ENCODE data around the gene CCDC69.
A peak's percentile ranks its signal among the peaks of the same experiment; 100 is the strongest.
"Not testable (repeated sequence)": the region's sequence is repeated elsewhere in the genome, so short reads cannot be mapped to it uniquely, and the experiment has no call there.

The CCDC69 gene

DNA sequence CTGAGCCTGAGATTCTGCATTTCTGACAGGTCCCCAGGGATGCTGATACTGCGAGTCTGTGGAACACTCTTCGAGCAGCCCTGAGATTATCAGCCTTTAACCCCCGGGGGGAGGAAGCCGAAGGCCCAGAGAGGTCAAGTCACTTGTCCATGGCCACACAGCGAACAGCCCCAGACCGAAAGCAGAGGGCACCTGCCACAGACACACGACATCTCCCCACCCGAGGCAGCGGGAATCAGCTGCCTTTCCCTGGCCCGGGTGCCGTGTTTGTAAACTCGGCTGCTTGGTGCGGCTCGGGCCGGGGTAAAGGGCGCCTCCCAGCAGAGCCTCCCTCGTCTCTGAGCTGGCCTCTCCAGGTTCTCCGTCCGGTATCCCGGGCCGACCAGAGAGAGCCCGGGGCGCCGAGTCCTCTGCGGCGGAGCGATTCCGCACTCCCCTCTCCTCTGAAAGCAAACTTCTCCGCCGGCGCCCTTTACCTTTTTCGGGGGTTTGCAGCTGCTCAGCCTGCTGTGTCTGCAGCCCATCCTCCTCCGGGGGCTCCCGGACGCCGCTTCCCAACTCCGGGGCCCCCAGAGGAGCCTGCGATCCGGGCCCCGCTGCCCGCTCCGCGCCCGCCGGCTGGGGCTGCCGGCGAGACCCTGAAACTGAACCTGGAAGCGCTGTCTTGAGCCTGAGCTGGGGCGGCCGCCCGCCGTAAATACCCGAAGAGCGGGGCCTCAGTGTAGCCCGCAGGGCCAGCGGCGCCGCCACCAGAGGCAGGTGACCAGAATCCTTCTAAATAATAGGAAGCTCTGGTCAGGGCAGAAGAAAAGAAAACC is at the start of gene CCDC69:
TSS of gene CCDC69 (minus strand) at position 646 of the 818 bp plus-strand sequence. CDS start at position 524, 122 bp downstream.
- peak; percentile 41 to 81 (median 68) for DNase-seq
- intact Hi-C loops (cut with DNase I) = no loop called here

DNA sequence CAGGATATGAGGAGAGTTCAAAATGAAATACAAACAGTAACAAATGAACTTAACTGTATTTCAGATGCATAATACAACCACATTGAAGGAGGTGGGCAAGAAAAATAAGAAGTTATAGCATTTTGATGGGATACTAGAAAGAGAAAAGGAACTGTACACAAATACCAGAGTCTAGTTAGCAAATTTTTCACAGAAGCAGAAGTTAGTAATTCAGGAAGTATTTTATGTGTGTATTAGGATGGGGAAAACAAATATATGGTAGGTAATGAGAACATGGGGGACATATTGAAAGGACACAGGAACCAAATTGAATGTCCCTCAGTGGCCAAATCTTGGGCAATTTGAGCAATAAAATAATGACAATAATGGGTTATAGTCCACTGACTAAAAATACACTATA is 47.4 kb upstream of the CCDC69 start:
- DNase-seq = no peak
- intact Hi-C loops (cut with DNase I) = no loop called here

- intact Hi-C loops (cut with DNase I) = no loop called here
- no peak for DNase-seq
Measured at GRCh38 chr5:151270599-151270998, 46.7 kb upstream of the CCDC69 start.

GRCh38 chr5:151267491-151268260 is 43.8 kb upstream of the CCDC69 start:
- no peak for DNase-seq
- intact Hi-C loops (cut with DNase I) = no loop called here

DNA sequence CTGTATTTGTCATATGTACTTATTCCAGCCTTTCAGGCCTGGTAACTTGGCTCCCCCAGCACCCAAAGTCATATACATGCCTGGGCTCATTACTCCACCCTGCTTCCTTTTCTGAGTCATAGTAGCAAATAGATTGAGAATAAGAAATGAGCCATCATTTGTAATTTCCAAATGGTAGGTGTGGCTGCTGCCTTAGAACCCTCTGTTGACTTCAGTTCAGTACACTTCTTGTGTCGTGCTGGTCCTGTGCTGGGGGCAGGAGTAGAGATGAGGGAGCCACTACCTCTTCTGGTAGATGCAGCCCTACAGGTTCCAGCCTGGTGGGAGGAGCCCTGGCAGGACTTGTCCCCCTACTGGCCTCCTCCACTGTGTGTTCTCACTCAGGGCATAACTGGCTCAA is 40.2 kb upstream of the CCDC69 start:
- intact Hi-C loops (cut with DNase I) = no loop called here
- no peak for DNase-seq

DNA sequence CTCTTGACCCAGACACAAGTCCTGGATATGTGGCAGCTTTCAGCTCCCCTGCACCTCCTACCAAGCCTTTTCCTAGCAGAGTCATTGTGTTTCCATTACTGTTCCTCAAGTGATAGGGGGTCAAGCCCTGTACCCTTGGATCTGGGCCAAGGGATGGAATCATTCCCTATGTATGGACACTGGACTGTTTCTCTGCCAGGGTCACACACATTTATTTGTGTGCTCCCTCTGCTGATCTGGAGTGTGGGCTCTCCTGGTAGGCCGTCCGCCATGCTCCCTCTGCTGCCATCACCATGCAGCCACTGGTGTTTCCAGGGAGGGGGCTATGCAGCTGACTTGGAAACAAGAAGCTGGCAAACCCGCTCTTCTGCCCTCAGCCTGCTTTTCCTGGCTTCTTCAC is 38.6 kb upstream of the CCDC69 start:
- intact Hi-C loops (cut with DNase I) = no loop called here
- no peak for DNase-seq

GRCh38 chr5:151259931-151260330 is 36.0 kb upstream of the CCDC69 start:
- intact Hi-C loops (cut with DNase I) = no loop called here
- DNase-seq = no peak

GRCh38 chr5:151258816-151259215 is 34.9 kb upstream of the CCDC69 start:
- intact Hi-C loops (cut with DNase I) = no loop called here
- no peak for DNase-seq

GRCh38 chr5:151258201-151258611 is 34.3 kb upstream of the CCDC69 start:
- DNase-seq = no peak
- intact Hi-C loops (cut with DNase I) = no loop called here

GRCh38 chr5:151257731-151258181 is 33.9 kb upstream of the CCDC69 start:
- intact Hi-C loops (cut with DNase I) = no loop called here
- peak in 5 of 42 donors; percentile 11 to 38 (median 25) for DNase-seq

DNA sequence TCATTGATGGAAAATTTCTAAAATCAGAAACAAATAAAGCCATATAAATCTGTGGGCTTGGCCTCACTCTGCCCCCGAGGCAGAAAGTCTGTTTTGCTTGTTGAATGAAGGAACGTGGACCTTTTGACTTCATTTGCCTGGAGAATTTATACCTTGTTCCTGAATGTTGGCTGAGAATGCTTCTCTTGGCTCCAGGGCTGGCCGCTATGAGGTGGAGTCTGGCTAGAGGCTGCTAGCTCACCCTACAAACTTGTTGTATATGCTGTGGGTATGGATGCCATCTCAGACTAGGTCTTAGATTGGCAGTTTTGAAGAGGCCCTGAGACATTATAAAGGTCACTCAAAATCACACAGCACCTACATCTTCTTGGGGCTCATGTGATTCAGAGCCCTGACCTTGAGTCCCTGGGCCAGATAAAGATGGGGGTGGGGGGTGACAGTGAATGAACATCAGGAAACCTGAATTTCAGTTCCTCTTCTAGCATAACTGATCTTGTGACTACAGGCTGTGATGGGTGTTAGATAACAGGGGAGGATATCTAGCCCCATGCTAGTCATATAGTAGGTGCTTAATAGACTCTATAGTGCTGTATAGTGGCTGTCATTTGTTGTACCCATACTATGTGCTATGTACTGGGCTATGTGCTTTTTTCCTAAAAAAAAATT is 31.9 kb upstream of the CCDC69 start:
- DNase-seq = no peak
- intact Hi-C loops (cut with DNase I) = no loop called here

GRCh38 chr5:151254990-151255389 is 31.1 kb upstream of the CCDC69 start:
- intact Hi-C loops (cut with DNase I); DNase-seq: not testable (repeated sequence)

DNA sequence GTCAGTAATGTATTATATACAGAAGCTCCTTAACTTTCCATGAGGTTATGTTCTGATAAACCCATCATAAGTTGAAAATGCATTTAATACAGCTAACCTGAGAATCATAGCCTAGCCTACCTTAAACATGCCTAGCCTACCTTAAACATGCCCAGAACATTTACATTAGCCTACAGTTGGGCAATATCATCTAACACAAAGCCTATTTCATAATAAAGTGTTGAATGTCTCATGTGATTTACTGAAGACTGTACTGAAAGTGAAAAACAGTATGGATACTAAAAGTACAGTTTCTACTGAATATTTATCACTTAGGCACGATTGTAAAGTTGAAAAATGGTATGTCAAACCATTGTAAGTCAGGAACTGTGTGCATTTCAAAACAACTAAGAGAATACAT is 30.7 kb upstream of the CCDC69 start:
- intact Hi-C loops (cut with DNase I) = no loop called here
- DNase-seq = no peak

DNA sequence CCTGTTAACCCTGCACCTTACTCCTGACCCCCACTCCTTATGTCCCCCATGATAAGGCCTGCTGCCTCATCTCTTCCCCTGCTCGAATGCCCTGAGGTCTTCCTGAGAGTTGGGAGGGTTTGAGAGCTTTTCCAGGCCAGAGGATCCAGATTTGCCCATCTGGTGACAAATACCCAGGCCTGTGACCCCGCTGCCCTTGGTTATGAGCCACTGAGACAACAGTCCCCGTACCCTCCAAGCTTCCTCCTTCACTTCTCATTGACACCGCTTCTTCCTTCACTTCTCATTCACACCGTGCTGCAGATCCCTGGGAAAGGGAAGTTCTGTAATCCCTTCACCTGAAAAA is 29.7 kb upstream of the CCDC69 start:
- peak in 3 of 42 donors; percentile 13 to 23 (median 14) for DNase-seq
- intact Hi-C loops (cut with DNase I) = no loop called here

DNA sequence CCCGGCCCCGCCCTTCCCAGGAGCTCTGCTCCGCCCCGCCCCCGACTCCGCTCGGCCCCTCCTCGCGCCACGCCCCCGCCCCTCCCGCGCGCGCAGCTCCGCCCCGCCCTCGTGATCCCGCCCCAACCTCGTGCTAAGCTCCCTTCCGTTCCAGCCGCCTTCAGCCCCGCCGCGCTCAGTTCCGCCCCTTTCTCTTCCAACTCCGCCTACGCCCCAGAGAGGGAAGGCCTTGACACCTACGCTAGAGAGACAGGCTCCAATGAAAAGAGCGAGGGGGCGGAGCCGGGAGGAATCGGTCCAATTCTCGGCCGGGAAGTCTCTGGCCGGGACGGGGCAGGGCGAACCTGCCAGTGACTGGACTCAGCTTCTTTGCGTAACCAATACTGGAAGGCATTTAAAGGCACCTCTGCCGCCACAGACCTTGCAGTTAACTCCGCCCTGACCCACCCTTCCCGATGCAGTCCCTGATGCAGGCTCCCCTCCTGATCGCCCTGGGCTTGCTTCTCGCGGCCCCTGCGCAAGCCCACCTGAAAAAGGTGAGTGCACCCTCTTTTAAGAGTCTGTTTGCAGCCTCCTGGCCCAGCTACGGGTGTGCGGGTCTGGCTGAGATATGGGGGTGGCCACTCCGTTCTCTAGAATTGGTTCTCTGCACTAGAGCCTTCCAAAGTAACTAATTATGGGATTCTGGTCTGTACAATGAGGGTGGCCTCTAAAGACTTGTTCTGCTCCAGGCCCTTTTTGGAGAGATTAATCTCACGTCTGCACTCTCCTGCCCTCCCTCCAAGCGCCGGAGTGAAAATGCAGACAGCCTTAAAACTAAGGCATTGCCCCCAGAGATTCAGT is 29.1 kb upstream of the CCDC69 start, which contains the start of gene GM2A:
TSS of gene GM2A (plus strand) at position 424 of the 843 bp plus-strand sequence. CDS start at position 456, 32 bp downstream.
- DNase-seq = peak; percentile 96 to 100 (median 99)
- intact Hi-C loops (cut with DNase I) = no loop called here

GRCh38 chr5:151251621-151252020 is 27.7 kb upstream of the CCDC69 start:
- intact Hi-C loops (cut with DNase I) = no loop called here
- DNase-seq = no peak

DNA sequence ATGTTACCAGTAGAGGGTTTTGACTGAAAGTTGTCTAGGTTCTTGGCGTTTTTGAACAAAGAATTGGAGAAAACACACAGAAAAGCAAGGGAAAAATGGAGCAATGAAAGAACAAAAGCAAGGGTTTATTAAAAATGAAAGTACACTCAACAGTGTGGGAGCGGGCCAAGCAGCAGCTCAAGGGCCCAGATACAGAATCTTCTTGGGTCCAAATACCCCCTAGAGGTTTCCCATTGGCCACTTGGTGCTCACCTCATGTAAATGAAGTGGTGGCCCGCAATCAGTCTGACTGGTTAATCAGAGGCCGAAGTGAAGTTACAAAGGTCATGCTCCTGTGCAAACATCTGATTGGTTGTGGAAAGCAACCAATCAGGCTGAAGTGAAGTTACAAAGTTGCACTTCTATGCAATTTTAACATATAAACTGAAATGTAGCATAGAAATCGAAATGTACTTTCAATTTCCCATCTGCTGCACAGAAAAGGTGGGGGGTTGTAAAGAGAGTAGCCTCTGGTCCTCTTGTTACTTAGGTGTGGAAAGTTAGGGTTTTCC is 27.2 kb upstream of the CCDC69 start:
- DNase-seq = no peak
- intact Hi-C loops (cut with DNase I) = no loop called here

DNA sequence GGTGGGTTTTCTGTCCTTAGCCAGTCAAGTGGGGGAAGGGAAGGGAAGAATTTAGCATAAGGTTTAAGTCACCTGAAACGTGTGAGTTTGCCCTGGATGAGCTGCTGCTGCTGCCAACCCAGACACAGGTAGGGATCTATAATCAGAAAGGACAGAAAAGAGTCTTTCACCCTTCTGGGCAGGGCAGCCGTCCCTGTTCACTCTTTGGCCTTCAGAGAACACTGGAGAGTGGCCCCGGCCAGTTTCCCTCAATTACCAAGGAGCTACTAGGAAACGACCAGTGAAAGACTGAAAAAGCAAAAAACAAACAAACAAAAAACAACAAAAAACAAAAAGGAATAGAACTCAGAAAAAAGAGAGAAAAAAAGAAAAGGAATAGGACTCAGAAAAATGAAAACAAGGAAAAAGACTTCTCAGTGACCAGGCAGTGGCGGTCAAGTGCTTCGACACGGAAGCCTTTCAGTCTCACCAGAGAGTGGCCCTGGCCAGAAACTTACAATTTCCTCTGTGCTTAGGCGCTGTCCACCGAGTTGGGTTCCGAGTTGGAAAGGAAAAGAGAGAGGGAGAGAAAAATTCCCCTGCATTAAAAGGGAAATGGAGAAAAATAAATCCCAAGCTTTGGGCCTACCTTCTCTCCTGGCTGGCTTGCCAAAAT is 26.6 kb upstream of the CCDC69 start:
- intact Hi-C loops (cut with DNase I) = no loop called here
- DNase-seq = no peak
